Ramos (cell line): ENCODE data around the gene CD200.
"Not testable (repeated sequence)": the region's sequence is repeated elsewhere in the genome, so short reads cannot be mapped to it uniquely, and the experiment has no call there.

Experiments used
- in situ Hi-C: fragments of 300-500 bp; cut with MboI; formaldehyde crosslinking; loops from one replicate; pipeline ENCODE4 v1.14.3; 2022; ENCODE audit warnings: low sequenced_read_pairs; ENCODE audit not compliant: unreplicated experiment

Gene CD200

GRCh38 chr3:112404924-112405549 lies 72.1 kb downstream of the CD200 start:
- in situ Hi-C loops: not testable (repeated sequence)

- in situ Hi-C loops: no loop called here
Measured at GRCh38 chr3:112405845-112406244, 72.9 kb downstream of the CD200 start.

GRCh38 chr3:112407214-112407887 lies 74.4 kb downstream of the CD200 start:
- in situ Hi-C loops: no loop called here

GRCh38 chr3:112407888-112408702 lies 75.1 kb downstream of the CD200 start:
- in situ Hi-C loops: no loop called here

- in situ Hi-C loops: no loop called here
Measured at GRCh38 chr3:112409041-112409440, 76.1 kb downstream of the CD200 start.

- in situ Hi-C loops: no loop called here
Measured at GRCh38 chr3:112411425-112411824, 78.5 kb downstream of the CD200 start.
